ENCODE data around the gene EXOC5.
"Not testable (repeated sequence)": the region's sequence is repeated elsewhere in the genome, so short reads cannot be mapped to it uniquely, and the experiment has no call there.

The EXOC5 gene

GRCh38 chr14:57254884-57255283 is 13.8 kb downstream of the EXOC5 start:
- no peak for TF ChIP-seq CTCF (IDR thresholded peaks at IDR 0.05; ENCODE audit: low read depth, low read length)
- no peak for DNase-seq (ENCODE audit: extremely low read depth, low read depth)

- no peak for DNase-seq (ENCODE audit: extremely low read depth, low read depth)
- TF ChIP-seq CTCF (IDR thresholded peaks at IDR 0.05; ENCODE audit: low read depth, low read length), result no peak
Observed at GRCh38 chr14:57246933-57247657, 21.6 kb downstream of the EXOC5 start.

GRCh38 chr14:57245941-57246340 is 22.8 kb downstream of the EXOC5 start:
- no peak for TF ChIP-seq CTCF (IDR thresholded peaks at IDR 0.05; ENCODE audit: low read depth, low read length)
- no peak for DNase-seq (ENCODE audit: extremely low read depth, low read depth)

- no peak for TF ChIP-seq CTCF (IDR thresholded peaks at IDR 0.05; ENCODE audit: low read depth, low read length)
- DNase-seq (ENCODE audit: extremely low read depth, low read depth), result peak; percentile 28
Observed at GRCh38 chr14:57244106-57244505, 24.6 kb downstream of the EXOC5 start.

- no peak for TF ChIP-seq CTCF (IDR thresholded peaks at IDR 0.05; ENCODE audit: low read depth, low read length)
- no peak for DNase-seq (ENCODE audit: extremely low read depth, low read depth)
Observed at GRCh38 chr14:57243320-57243719, 25.4 kb downstream of the EXOC5 start.

GRCh38 chr14:57240115-57240514 is 28.6 kb downstream of the EXOC5 start:
- not testable (repeated sequence) for DNase-seq (ENCODE audit: extremely low read depth, low read depth)

GRCh38 chr14:57232006-57232405 is 36.7 kb downstream of the EXOC5 start:
- no peak for TF ChIP-seq CTCF (IDR thresholded peaks at IDR 0.05; ENCODE audit: low read depth, low read length)
- no peak for DNase-seq (ENCODE audit: extremely low read depth, low read depth)

- not testable (repeated sequence) for DNase-seq (ENCODE audit: extremely low read depth, low read depth)
Observed at GRCh38 chr14:57228320-57228719, 40.4 kb downstream of the EXOC5 start.
